ENCODE data around the gene THRSP.

DNA sequence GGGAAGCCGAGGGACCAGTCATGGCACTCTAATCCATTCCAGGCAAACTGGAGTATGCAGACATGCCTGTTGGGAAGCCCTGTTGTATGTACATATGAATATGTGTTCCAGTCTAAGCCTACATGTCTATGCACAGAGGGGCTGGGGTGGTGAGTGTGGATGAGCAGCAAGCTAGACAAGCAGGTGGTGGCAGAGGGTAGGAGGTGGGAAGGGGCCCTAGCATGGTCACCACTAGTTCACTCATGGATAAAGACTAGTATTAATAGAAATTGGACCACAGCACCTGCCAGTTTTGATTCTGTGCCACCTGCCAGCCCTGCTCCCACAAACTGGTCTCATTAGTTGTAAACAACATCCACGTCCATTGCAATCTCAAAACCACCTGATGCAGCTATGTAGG, 1.5 kb downstream of the THRSP start:
- TF ChIP-seq, protein P1, sequence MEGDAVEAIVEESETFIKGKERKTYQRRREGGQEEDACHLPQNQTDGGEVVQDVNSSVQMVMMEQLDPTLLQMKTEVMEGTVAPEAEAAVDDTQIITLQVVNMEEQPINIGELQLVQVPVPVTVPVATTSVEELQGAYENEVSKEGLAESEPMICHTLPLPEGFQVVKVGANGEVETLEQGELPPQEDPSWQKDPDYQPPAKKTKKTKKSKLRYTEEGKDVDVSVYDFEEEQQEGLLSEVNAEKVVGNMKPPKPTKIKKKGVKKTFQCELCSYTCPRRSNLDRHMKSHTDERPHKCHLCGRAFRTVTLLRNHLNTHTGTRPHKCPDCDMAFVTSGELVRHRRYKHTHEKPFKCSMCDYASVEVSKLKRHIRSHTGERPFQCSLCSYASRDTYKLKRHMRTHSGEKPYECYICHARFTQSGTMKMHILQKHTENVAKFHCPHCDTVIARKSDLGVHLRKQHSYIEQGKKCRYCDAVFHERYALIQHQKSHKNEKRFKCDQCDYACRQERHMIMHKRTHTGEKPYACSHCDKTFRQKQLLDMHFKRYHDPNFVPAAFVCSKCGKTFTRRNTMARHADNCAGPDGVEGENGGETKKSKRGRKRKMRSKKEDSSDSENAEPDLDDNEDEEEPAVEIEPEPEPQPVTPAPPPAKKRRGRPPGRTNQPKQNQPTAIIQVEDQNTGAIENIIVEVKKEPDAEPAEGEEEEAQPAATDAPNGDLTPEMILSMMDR (IDR thresholded peaks at IDR 0.05): no peak
- TF ChIP-seq, protein P2, sequence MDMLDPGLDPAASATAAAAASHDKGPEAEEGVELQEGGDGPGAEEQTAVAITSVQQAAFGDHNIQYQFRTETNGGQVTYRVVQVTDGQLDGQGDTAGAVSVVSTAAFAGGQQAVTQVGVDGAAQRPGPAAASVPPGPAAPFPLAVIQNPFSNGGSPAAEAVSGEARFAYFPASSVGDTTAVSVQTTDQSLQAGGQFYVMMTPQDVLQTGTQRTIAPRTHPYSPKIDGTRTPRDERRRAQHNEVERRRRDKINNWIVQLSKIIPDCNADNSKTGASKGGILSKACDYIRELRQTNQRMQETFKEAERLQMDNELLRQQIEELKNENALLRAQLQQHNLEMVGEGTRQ (IDR thresholded peaks at IDR 0.05; ENCODE audit: borderline replicate concordance, low read depth, low read length): no peak

Data from SK-N-SH (cell line).